GM12878 (cell line): ENCODE measurements around the gene CINP. TPM values are rescaled to one million over a fixed set of nuclear protein-coding genes. Genes with fewer than 3 reads are reported as not detected.

ENCODE experiments used
- EED ChIP-seq: sonication (generic); IDR thresholded peaks from 2 replicates; pipeline ENCODE4 v1.6.1; 2016; ENCODE audit warnings: antibody characterized with exemption, low read depth
- NR2C2 ChIP-seq: IDR thresholded peaks from 2 replicates; pipeline ENCODE4 v1.6.1; 2011; ENCODE audit warnings: borderline replicate concordance, low read depth; ENCODE audit not compliant: control insufficient read depth, insufficient read length
- RAD21 ChIP-seq: IDR thresholded peaks from 2 replicates; pipeline ENCODE4 v1.6.1; 2011; ENCODE audit warnings: mild to moderate bottlenecking, low read depth, low read length, moderate library complexity; ENCODE audit not compliant: insufficient read depth
- ZNF274 ChIP-seq: IDR thresholded peaks from one replicate; pipeline ENCODE4 v1.8.0; 2011; ENCODE audit not compliant: insufficient read length, insufficient read depth
- ZNF592 ChIP-seq: fragments of 450-650 bp; IDR thresholded peaks from 2 replicates; pipeline ENCODE4 v1.6.1; 2017; ENCODE audit warnings: mild to moderate bottlenecking, moderate library complexity
- polyA plus RNA-seq, 11 experiments: library from polyadenylated mRNA; depleted of rRNA in 4 of 11; unstranded in 6 of 11; stranded (reverse) in 5 of 11; fragments of >200 nt; fragmentation: Nextera tagmentation in 4 of 11; fragmentation: Illumina TruSeq in 1 of 11; extraction: Ambion mirVana in 4 of 11; extraction: Trizol in 1 of 11; gene quantifications; 1 replicate in 1 of 11; 2 replicates in 10 of 11; pipeline versions ENCODE4 v1.2.1 to v1.2.3, GENCODE V29; 2011 to 2016; ENCODE audit warnings: inconsistent platforms in 2 of 11, missing spikeins in 2 of 11, low read depth in 1 of 11
- total RNA-seq, 4 experiments: library from RNA; depleted of rRNA in 3 of 4; stranded (reverse); fragments of >200 nt in 3 of 4; fragmentation: Illumina TruSeq in 1 of 4; extraction: Trizol in 1 of 4; gene quantifications; 2 replicates each; pipeline versions ENCODE4 v1.2.1 to v1.2.3, GENCODE V29; 2013 to 2021
- TF ChIP-seq, protein P1 (sequence below): fragments of 450-650 bp; IDR thresholded peaks from 2 replicates; pipeline ENCODE4 v1.6.1; 2016; ENCODE audit warnings: mild to moderate bottlenecking, moderate library complexity, borderline replicate concordance

Gene CINP
- total and polyA plus RNA-seq, 10 of the 15 experiments (the other 5 are each of a cell fraction or from before 2014, with no cell fraction given) = 45.4 to 73.3 (median 52.9) TPM

GRCh38 chr14:102371361-102371760 is 8.7 kb upstream of the CINP start (continued):
- TF ChIP-seq, protein P1, sequence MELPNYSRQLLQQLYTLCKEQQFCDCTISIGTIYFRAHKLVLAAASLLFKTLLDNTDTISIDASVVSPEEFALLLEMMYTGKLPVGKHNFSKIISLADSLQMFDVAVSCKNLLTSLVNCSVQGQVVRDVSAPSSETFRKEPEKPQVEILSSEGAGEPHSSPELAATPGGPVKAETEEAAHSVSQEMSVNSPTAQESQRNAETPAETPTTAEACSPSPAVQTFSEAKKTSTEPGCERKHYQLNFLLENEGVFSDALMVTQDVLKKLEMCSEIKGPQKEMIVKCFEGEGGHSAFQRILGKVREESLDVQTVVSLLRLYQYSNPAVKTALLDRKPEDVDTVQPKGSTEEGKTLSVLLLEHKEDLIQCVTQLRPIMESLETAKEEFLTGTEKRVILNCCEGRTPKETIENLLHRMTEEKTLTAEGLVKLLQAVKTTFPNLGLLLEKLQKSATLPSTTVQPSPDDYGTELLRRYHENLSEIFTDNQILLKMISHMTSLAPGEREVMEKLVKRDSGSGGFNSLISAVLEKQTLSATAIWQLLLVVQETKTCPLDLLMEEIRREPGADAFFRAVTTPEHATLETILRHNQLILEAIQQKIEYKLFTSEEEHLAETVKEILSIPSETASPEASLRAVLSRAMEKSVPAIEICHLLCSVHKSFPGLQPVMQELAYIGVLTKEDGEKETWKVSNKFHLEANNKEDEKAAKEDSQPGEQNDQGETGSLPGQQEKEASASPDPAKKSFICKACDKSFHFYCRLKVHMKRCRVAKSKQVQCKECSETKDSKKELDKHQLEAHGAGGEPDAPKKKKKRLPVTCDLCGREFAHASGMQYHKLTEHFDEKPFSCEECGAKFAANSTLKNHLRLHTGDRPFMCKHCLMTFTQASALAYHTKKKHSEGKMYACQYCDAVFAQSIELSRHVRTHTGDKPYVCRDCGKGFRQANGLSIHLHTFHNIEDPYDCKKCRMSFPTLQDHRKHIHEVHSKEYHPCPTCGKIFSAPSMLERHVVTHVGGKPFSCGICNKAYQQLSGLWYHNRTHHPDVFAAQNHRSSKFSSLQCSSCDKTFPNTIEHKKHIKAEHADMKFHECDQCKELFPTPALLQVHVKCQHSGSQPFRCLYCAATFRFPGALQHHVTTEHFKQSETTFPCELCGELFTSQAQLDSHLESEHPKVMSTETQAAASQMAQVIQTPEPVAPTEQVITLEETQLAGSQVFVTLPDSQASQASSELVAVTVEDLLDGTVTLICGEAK = no peak
- TF ChIP-seq EED (no peak), ZNF592 (no peak), NR2C2 (no peak), RAD21 (no peak), ZNF274 (no peak)
